GM06990 (cell line): Measurements from ENCODE around the gene KRTAP1-1.
"Not testable (repeated sequence)": the region's sequence is repeated elsewhere in the genome, so short reads cannot be mapped to it uniquely, and the experiment has no call there.

ENCODE experiments used
- DNase-seq: peaks from one replicate; pipeline ENCODE4 v3.0.0-alpha.2; 2011; ENCODE audit not compliant: insufficient read length; ENCODE audit errors: extremely low read depth
- H3K27me3 ChIP-seq: replicated peaks from 2 replicates; pipeline ENCODE4 v1.6.0; 2011; ENCODE audit warnings: low read length; ENCODE audit not compliant: control insufficient read depth, insufficient read depth
- H3K36me3 ChIP-seq: 2 replicates; pipeline ENCODE4 v1.5.1; 2011; ENCODE audit warnings: low read length; ENCODE audit not compliant: control insufficient read depth, insufficient read depth
- H3K4me3 ChIP-seq: replicated peaks from 2 replicates; pipeline ENCODE4 v1.5.1; 2011; ENCODE audit warnings: low read depth, mild to moderate bottlenecking, control low read depth, low read length
- TF ChIP-seq, protein P1 (sequence below): IDR thresholded peaks from 2 replicates; pipeline ENCODE4 v1.5.1; 2011; ENCODE audit warnings: low read length, control low read depth, mild to moderate bottlenecking, inconsistent platforms; ENCODE audit not compliant: insufficient read depth, poor library complexity, severe bottlenecking

KRTAP1-1 gene, protein sequence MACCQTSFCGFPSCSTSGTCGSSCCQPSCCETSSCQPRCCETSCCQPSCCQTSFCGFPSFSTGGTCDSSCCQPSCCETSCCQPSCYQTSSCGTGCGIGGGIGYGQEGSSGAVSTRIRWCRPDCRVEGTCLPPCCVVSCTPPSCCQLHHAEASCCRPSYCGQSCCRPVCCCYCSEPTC

DNA sequence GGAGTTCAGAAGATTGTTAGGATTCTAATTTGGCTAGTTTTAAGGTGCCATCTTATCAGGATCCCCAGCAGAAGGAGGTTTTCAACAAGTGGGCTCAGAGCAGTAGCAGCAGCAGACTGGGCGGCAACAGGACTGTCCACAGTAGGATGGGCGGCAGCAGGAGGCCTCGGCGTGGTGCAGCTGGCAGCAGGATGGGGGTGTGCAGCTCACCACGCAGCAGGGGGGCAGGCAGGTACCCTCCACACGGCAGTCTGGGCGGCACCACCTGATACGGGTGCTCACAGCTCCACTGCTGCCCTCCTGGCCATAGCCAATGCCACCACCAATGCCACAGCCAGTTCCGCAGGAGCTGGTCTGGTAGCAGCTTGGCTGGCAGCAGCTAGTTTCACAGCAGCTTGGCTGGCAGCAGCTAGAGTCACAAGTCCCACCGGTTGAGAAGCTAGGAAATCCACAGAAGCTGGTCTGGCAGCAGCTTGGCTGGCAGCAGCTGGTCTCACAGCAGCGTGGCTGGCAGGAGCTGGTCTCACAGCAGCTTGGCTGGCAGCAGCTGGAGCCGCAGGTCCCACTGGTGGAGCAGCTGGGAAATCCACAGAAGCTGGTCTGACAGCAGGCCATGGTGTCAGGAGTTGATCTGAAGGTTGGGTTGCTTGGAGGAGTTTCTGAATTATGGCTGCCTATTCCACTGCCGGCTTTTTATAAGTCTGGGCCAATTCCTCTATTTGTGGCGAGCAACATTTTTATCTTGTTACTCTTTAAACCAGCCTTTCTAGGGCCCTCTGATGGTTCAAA, at the start of gene KRTAP1-1:
KRTAP1-1 (minus strand) TSS at position 668 of the 789 bp plus-strand sequence; CDS start at position 615, 53 bp downstream.
- H3K27me3 ChIP-seq, H3K36me3 ChIP-seq, DNase-seq, H3K4me3 ChIP-seq: not testable (repeated sequence)

- not testable (repeated sequence) for H3K27me3 ChIP-seq, H3K4me3 ChIP-seq, H3K36me3 ChIP-seq, DNase-seq
These were observed 47.6 kb upstream of the KRTAP1-1 start for GRCh38 chr17:41088760-41089352.

DNA sequence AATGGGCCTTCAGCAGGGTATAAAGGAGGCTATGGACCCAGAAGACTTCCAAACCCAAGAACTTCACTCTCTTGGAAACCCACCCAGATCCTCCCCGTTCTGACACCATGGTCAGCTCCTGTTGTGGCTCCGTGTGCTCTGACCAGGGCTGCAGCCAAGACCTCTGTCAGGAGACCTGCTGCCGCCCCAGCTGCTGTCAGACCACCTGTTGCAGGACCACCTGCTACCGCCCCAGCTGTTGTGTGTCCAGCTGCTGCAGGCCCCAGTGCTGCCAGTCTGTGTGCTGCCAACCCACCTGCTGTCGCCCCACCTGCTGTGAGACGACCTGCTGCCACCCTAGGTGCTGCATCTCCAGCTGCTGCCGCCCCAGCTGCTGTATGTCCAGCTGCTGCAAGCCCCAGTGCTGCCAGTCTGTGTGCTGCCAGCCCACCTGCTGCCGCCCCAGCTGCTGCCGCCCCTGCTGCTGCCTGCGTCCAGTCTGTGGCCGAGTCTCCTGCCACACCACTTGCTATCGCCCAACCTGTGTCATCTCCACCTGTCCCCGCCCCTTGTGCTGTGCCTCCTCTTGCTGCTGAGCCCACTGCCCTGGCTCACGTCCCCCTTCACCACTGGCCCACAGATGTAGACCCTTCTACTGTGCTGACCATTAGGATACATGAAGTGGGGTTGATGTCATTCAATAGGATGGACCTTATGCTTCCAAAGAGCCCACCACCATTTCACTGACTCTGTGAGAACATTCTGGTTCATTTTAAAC, 43.0 kb upstream of the KRTAP1-1 start, which contains the start of gene KRTAP4-7:
KRTAP4-7 (plus strand) TSS at position 51 of the 757 bp plus-strand sequence; CDS start at position 108, 57 bp downstream.
- DNase-seq, H3K36me3 ChIP-seq: not testable (repeated sequence)

DNA sequence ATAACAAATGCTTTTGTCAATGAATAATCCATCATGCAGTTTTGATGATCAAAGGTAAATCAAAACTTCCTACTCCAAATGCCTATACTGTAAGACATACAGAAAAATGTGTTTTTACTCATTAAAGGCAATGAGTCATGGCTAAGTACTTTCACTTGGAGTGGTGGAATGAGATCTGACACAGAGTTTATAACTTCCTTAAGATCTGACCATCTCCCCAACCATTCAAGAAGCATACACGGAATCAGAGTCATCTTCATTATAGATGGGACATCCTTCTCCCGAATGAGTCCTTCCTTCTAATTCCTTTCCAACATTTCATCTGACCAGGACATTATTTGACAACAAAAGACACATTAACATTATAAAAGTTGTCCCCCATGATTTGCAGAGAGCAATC, 42.2 kb upstream of the KRTAP1-1 start:
- not testable (repeated sequence) for H3K36me3 ChIP-seq, H3K4me3 ChIP-seq, H3K27me3 ChIP-seq, DNase-seq

More for the DNA sequence above, 43.0 kb upstream of the KRTAP1-1 start, which contains the start of gene KRTAP4-7:
- not testable (repeated sequence) for H3K4me3 ChIP-seq, H3K27me3 ChIP-seq

DNA sequence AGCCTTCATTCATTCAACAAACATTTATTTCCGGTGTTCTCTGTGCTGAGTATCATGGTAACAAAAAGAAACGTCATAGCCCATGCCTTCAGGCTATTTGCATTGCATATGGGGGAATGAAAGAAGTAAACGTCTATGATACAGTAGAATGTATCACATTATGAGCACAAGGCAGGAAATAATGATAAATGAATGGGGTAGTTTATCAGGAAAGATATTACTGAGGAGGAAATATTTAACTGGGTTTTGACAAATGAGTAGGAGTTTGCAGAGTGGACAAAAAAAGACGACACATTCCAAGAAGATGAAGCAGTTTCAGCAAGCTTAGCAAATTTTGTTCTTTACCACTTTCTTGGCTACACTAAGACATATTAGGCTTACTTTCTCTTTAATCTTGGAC, 41.4 kb upstream of the KRTAP1-1 start:
- DNase-seq: no peak
- Histone ChIP-seq H3K27me3 (no peaks in the 10 kb centered on the region), H3K4me3 (no peak overlapping the region), H3K36me3 (no peaks in the 10 kb centered on the region)
- TF ChIP-seq, protein P1, sequence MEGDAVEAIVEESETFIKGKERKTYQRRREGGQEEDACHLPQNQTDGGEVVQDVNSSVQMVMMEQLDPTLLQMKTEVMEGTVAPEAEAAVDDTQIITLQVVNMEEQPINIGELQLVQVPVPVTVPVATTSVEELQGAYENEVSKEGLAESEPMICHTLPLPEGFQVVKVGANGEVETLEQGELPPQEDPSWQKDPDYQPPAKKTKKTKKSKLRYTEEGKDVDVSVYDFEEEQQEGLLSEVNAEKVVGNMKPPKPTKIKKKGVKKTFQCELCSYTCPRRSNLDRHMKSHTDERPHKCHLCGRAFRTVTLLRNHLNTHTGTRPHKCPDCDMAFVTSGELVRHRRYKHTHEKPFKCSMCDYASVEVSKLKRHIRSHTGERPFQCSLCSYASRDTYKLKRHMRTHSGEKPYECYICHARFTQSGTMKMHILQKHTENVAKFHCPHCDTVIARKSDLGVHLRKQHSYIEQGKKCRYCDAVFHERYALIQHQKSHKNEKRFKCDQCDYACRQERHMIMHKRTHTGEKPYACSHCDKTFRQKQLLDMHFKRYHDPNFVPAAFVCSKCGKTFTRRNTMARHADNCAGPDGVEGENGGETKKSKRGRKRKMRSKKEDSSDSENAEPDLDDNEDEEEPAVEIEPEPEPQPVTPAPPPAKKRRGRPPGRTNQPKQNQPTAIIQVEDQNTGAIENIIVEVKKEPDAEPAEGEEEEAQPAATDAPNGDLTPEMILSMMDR: no peak

DNA sequence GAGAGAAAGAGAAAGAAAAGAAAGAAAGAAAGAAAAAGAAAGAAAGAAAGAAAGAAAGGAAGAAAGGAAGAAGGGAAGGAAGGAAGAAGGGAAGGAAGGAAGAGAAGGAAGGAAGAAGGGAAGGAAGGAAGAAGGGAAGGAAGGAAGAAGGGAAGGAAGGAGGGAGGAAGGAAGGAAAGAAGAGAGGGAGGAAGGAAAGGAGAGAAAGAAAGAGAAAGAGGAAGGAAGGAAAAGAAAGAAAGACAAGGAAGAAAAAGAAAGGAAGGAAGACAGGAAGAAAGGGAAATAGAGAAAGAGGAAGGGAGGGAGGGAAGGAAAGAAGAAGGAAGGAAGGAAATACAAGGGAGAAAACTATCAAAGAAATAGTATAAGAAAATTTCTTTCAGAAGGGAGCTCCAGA, 35.5 kb upstream of the KRTAP1-1 start:
- DNase-seq: no peak
- H3K4me3 ChIP-seq: no peak overlapping the region
- H3K36me3 ChIP-seq: no peaks in the 10 kb centered on the region
- H3K27me3 ChIP-seq: no peaks in the 10 kb centered on the region
- TF ChIP-seq, protein P1: no peak

DNA sequence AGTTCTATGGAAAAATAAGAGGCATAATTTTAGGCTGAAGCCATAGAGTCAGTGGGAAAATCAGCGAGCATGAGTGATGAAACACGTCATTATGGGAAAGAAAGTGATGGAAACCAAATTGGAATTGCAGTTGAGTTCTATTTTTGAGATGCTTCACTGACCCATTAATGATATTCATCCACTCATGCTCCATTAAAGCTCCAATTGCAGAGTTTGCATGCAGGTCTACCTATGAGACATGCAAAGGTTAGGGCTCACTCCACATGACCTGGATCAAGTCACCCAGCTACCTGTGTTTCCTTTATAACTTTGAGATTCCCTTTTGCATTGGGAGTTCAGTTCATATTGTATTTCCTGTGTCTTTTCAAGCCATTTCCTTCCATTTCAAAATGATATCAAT, 32.4 kb upstream of the KRTAP1-1 start:
- Histone ChIP-seq H3K4me3 (no peak overlapping the region), H3K27me3 (no peaks in the 10 kb centered on the region), H3K36me3 (no peaks in the 10 kb centered on the region)
- DNase-seq: no peak
- TF ChIP-seq, protein P1: no peak
